IPS-18a (cell line): Measurements from ENCODE around the gene CCNC.
A peak's percentile ranks its signal among the peaks of the same experiment; 100 is the strongest.
"Not testable (repeated sequence)": the region's sequence is repeated elsewhere in the genome, so short reads cannot be mapped to it uniquely, and the experiment has no call there.

ENCODE experiments used
- H3K27ac ChIP-seq: one replicate; pipeline ENCODE4 v1.5.1; 2013; ENCODE audit warnings: low read length
- H3K27me3 ChIP-seq: one replicate; pipeline ENCODE4 v1.6.1; 2013; ENCODE audit warnings: mild to moderate bottlenecking, low read length; ENCODE audit not compliant: control insufficient read depth, insufficient read depth
- H3K36me3 ChIP-seq: one replicate; pipeline ENCODE4 v1.6.1; 2013; ENCODE audit warnings: low read depth, low read length; ENCODE audit not compliant: control insufficient read depth
- H3K4me1 ChIP-seq: one replicate; pipeline ENCODE4 v1.6.1; 2013; ENCODE audit warnings: low read depth, low read length; ENCODE audit not compliant: control insufficient read depth
- H3K4me3 ChIP-seq: one replicate; pipeline ENCODE4 v1.5.1; 2013; ENCODE audit warnings: low read length
- H3K9ac ChIP-seq: one replicate; pipeline ENCODE4 v1.6.1; 2013; ENCODE audit warnings: mild to moderate bottlenecking, low read length, moderate library complexity
- H3K9me3 ChIP-seq: one replicate; pipeline ENCODE4 v1.6.1; 2013; ENCODE audit warnings: low read depth, low read length; ENCODE audit not compliant: control insufficient read depth

Gene CCNC

GRCh38 chr6:99607416-99608036 is 39.1 kb upstream of the CCNC start:
- Histone ChIP-seq H3K4me1 (peaks cover 7% of the 10 kb centered on the region), H3K36me3 (no peaks in the 10 kb centered on the region), H3K9ac (no peak overlapping the region), H3K4me3 (no peak overlapping the region), H3K27me3 (peaks cover 100% of the 10 kb centered on the region), H3K27ac (no peak overlapping the region), H3K9me3 (no peaks in the 10 kb centered on the region)

GRCh38 chr6:99606656-99607415 is 38.4 kb upstream of the CCNC start, which contains the start of gene PRDM13:
PRDM13 (plus strand) TSS chr6:99606833; CDS start chr6:99607035, 202 bp downstream.
- H3K27me3 ChIP-seq = peaks cover 100% of the 10 kb centered on the region
- H3K9me3 ChIP-seq = no peaks in the 10 kb centered on the region
- H3K9ac ChIP-seq = no peak within 1 kb of the TSS
- H3K4me3 ChIP-seq = no peak within 1 kb of the TSS
- no peak within 1 kb of the TSS for H3K27ac ChIP-seq
- H3K36me3 ChIP-seq = no peaks in the 10 kb centered on the region
- peaks cover 6% of the 10 kb centered on the region for H3K4me1 ChIP-seq

DNA sequence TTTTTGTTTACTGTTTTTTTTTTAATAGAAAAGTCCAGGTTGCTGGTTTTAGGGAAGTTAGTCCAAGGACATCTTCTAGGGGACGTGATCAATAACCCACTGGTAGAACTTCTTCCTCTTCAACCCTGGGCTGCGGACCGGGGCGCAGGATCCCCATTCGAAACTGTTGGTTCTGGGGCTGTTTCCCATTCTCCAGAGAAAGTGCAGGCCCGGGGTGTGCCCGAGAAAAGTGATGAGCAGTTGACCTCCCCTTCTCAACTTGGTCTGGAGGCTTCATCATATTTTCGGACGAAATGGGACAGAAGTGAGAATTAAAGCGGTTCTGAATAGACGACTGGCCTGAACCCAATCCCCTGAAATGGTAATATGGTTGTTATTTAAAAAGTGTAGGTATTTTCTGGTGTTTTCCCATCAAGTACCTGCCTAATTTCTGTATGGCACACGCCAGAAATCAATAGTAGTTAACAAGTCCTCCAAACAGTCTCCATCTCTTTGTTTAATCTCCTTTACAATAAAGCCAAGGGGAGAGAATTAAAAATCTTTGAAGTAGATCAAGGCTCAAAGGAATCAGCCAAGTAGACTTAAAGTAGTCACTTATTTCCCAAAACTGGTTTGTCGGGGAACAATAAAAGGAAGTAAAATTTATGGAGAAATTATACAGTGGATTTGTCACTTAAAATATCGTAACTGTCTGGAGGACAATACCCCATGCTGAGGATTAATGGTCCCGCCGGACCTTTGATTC is 37.6 kb upstream of the CCNC start:
- Histone ChIP-seq H3K9me3 (no peaks in the 10 kb centered on the region), H3K36me3 (no peaks in the 10 kb centered on the region), H3K4me3 (no peak overlapping the region), H3K9ac (no peak overlapping the region), H3K27ac (no peak overlapping the region), H3K27me3 (peaks cover 100% of the 10 kb centered on the region), H3K4me1 (peaks cover 6% of the 10 kb centered on the region)

GRCh38 chr6:99605074-99605734 is 36.7 kb upstream of the CCNC start:
- peaks cover 100% of the 10 kb centered on the region for H3K27me3 ChIP-seq
- H3K36me3 ChIP-seq = no peaks in the 10 kb centered on the region
- H3K4me1 ChIP-seq = peaks cover 6% of the 10 kb centered on the region
- no peaks in the 10 kb centered on the region for H3K9me3 ChIP-seq
- no peak overlapping the region for H3K27ac ChIP-seq
- H3K4me3 ChIP-seq = no peak overlapping the region
- H3K9ac ChIP-seq = no peak overlapping the region

DNA sequence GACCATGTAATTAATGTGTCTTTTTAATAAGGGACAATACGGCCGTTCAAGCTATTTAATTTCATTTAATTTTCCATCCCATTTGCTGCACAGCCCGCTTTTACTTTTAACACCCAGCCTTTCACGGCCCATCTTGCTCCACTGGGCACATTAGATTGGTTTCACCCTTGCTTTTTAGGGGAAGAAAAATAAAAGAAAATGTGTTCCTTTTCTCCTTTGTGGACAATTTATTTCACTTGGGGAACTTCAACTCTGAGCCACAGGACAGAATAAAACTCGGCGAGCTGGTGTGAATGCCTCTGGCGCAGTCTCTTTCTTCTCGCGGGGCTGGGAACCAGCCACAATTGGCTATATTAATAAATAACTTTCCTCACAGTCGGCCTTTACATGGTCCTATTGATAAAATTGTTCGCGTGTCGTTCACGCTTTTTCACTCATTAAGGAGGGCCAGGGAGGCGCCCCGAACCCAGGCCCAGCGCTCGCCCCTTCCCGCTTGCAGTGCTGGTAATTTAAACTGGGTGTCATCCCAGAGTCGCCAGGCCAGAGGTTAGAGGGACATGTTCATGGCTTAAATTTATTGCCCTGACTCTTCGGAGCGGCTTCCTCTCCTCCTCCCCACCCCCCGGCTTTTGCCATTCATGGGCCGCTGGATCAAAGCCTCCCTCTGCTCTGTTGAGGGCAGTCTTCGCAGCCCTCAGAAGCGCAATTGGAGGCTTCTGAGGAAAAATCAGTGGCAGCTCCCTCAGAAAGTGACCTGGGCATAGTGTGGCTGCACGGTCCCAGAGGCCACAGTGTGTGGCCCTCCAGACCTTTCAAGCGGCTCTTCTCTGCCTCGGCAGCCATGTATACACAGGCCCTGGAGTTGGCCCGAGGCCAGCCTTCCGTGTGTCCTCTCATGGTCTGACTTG is 36.0 kb upstream of the CCNC start:
- Histone ChIP-seq H3K27me3 (peaks cover 100% of the 10 kb centered on the region), H3K9me3 (no peaks in the 10 kb centered on the region), H3K4me3 (peak overlapping the region; percentile 38), H3K27ac (no peak overlapping the region), H3K36me3 (no peaks in the 10 kb centered on the region), H3K9ac (no peak overlapping the region), H3K4me1 (peaks cover 6% of the 10 kb centered on the region)

GRCh38 chr6:99603421-99604165 is 35.1 kb upstream of the CCNC start:
- Histone ChIP-seq H3K27me3 (peaks cover 100% of the 10 kb centered on the region), H3K27ac (no peak overlapping the region), H3K36me3 (no peaks in the 10 kb centered on the region), H3K4me3 (peak overlapping the region; percentile 38), H3K9me3 (no peaks in the 10 kb centered on the region), H3K4me1 (peaks cover 6% of the 10 kb centered on the region), H3K9ac (no peak overlapping the region)

GRCh38 chr6:99602520-99603420 is 34.3 kb upstream of the CCNC start:
- Histone ChIP-seq H3K27me3 (peaks cover 100% of the 10 kb centered on the region), H3K36me3 (no peaks in the 10 kb centered on the region), H3K27ac (no peak overlapping the region), H3K4me3 (peak overlapping the region; percentile 38), H3K9ac (no peak overlapping the region), H3K9me3 (no peaks in the 10 kb centered on the region), H3K4me1 (no peaks in the 10 kb centered on the region)

DNA sequence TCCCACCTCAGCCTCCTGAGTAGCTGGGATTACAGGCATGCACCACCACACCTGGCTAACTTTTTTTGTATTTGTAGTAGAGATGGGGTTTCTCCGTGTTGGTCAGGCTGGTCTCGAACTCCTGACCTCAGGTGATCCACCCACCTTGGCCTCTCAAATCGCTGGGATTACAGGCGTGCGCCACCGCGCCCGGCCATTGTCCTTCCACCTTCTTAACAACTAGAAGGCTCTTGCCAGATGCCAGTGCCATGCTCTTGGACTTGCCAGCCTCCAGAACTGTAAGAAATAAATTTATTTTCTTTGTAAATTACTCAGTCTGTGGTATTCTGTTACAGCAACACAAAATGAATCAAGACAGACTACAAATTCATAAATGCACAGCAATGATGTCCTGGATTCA is 26.2 kb upstream of the CCNC start:
- not testable (repeated sequence) for H3K36me3 ChIP-seq
- peaks cover 100% of the 10 kb centered on the region for H3K27me3 ChIP-seq

GRCh38 chr6:99592900-99593299 is 24.4 kb upstream of the CCNC start:
- H3K27me3 ChIP-seq = peaks cover 100% of the 10 kb centered on the region

More for the DNA sequence above, 26.2 kb upstream of the CCNC start:
- not testable (repeated sequence) for H3K9ac ChIP-seq, H3K4me3 ChIP-seq, H3K27ac ChIP-seq, H3K9me3 ChIP-seq, H3K4me1 ChIP-seq

More at GRCh38 chr6:99592900-99593299, 24.4 kb upstream of the CCNC start:
- Histone ChIP-seq H3K27ac (no peak overlapping the region), H3K4me1 (no peaks in the 10 kb centered on the region), H3K36me3 (no peaks in the 10 kb centered on the region), H3K9me3 (no peaks in the 10 kb centered on the region), H3K9ac (no peak overlapping the region), H3K4me3 (no peak overlapping the region)
